Upper lobe of left lung (tissue), 6 donors: Measurements from ENCODE around the gene DCANP1. TPM values are rescaled to one million over a fixed set of nuclear protein-coding genes. Genes with fewer than 3 reads are reported as not detected.
A peak's percentile ranks its signal among the peaks of the same experiment; 100 is the strongest.

Experiments used
- ATAC-seq, 2 donors: fragments of 200-7000 bp; cut with Tn5 transposase; one replicate each; pipeline ENCODE4 v1.9.1; 2022; ENCODE audit warnings: mild to moderate bottlenecking in 2 of 2, moderate library complexity in 2 of 2; ENCODE audit not compliant: low FRiP score in 2 of 2
- DNase-seq, 2 donors: peaks; one replicate each; pipeline ENCODE4 v3.0.0-alpha.2; 2019 to 2020
- H3K27ac ChIP-seq, 4 donors: fragments of 200-600 bp; sonication (generic); one replicate each; pipeline ENCODE4 v1.5.1; 2016 to 2019
- H3K27me3 ChIP-seq, 4 donors: fragments of 200-600 bp; sonication (generic); one replicate each; pipeline ENCODE4 v1.5.1; 2017 to 2019
- H3K36me3 ChIP-seq, 4 donors: fragments of 200-600 bp; sonication (generic); one replicate each; pipeline ENCODE4 v1.5.1; 2016 to 2019
- H3K4me1 ChIP-seq, 4 donors: fragments of 200-600 bp; sonication (generic); one replicate each; pipeline ENCODE4 v1.5.1; 2018 to 2019
- H3K4me3 ChIP-seq, 4 donors: fragments of 200-600 bp; sonication (generic); one replicate each; pipeline ENCODE4 v1.5.1; 2017 to 2019; ENCODE audit warnings: mild to moderate bottlenecking in 2 of 4, moderate library complexity in 1 of 4
- H3K9me3 ChIP-seq, 4 donors: fragments of 200-600 bp; sonication (generic); one replicate each; pipeline ENCODE4 v1.5.1; 2018 to 2019
- CTCF ChIP-seq, 6 experiments: fragments of 450-650 bp in 4 of 6; fragments of 200-600 bp in 2 of 6; sonication (generic) in 2 of 6; IDR thresholded peaks; one replicate each; pipeline ENCODE4 v1.5.1; 2016 to 2019; ENCODE audit warnings: antibody characterized with exemption in 6 of 6
- EP300 ChIP-seq, 4 donors: sonication (generic); formaldehyde crosslinking; IDR thresholded peaks; one replicate each; pipeline ENCODE4 v1.5.1; 2017; ENCODE audit warnings: antibody characterized with exemption in 4 of 4, control low read depth in 2 of 4
- POLR2A ChIP-seq, 4 donors: fragments of 450-650 bp; IDR thresholded peaks; one replicate each; pipeline ENCODE4 v1.5.1; 2016 to 2017; ENCODE audit warnings: antibody characterized with exemption in 4 of 4, mild to moderate bottlenecking in 2 of 4
- POLR2AphosphoS5 ChIP-seq, 2 donors: sonication (generic); formaldehyde crosslinking; IDR thresholded peaks; one replicate each; pipeline ENCODE4 v1.5.1; 2017; ENCODE audit warnings: antibody characterized with exemption in 2 of 2
- WGBS, 2 donors: methylation state at CpG; one replicate each; pipeline ENCODE4 v1.1.5; 2017 to 2018; 5-methylcytosine and 5-hydroxymethylcytosine counted together
- total RNA-seq, 6 donors: library from RNA; depleted of rRNA in 4 of 6; stranded (reverse); fragments of >200 nt in 4 of 6; gene quantifications; one replicate each; pipeline versions ENCODE4 v1.1.0 to v1.2.1, GENCODE V29; 2016 to 2021
- donor health status: DM: no; HTN: no; CAD: no; lungs with moderate emphysema.
- donor health status: DM: no; HTN: yes; CAD: no; lungs with severe emphysema.

DCANP1 gene
- total RNA-seq, 6 donors from 2014 or later = 0.11 to 1.0 (median 0.27) TPM; not detected in 2

- WGBS, 2 donors = 49 to 53% methylated on average over 2 to 5 of the region's 5 CpGs
- no peak for TF ChIP-seq CTCF (IDR thresholded peaks at IDR 0.05)
- no peak for TF ChIP-seq EP300 (IDR thresholded peaks at IDR 0.05)
- no peak for TF ChIP-seq POLR2A (IDR thresholded peaks at IDR 0.05)
- TF ChIP-seq POLR2AphosphoS5 (IDR thresholded peaks at IDR 0.05) = no peak
- Histone ChIP-seq H3K9me3 (no peaks in the 10 kb centered on the region), H3K4me3 (no peak overlapping the region), H3K36me3 (no peaks in the 10 kb centered on the region), H3K27ac (no peak overlapping the region), H3K27me3 (peaks cover 0 to 19% (median 11%) of the 10 kb centered on the region in 4 donors), H3K4me1 (peaks cover 12 to 21% (median 17%) of the 10 kb centered on the region in 4 donors)
- peak in 1 of 2 donors; percentile 52 for DNase-seq
- no peak for ATAC-seq
Observed at GRCh38 chr5:135484674-135485086, 37.5 kb upstream of the DCANP1 start.

- no peak for DNase-seq
- no peak for TF ChIP-seq EP300 (IDR thresholded peaks at IDR 0.05)
- no peak for TF ChIP-seq CTCF (IDR thresholded peaks at IDR 0.05)
- no peak for TF ChIP-seq POLR2A (IDR thresholded peaks at IDR 0.05)
- TF ChIP-seq POLR2AphosphoS5 (IDR thresholded peaks at IDR 0.05) = no peak
- peaks cover 0 to 7% (median 3%) of the 10 kb centered on the region in 4 donors for H3K4me1 ChIP-seq
- ATAC-seq = no peak
- H3K36me3 ChIP-seq = no peaks in the 10 kb centered on the region
- no peak overlapping the region for H3K4me3 ChIP-seq
- peaks cover 0 to 6% (median 1%) of the 10 kb centered on the region in 4 donors for H3K27me3 ChIP-seq
- no peaks in the 10 kb centered on the region for H3K9me3 ChIP-seq
- no peak overlapping the region for H3K27ac ChIP-seq
- 68 to 75% methylated on average over 1 of the region's 1 CpG for WGBS, 2 donors
Observed at GRCh38 chr5:135483254-135483653, 36.1 kb upstream of the DCANP1 start.

GRCh38 chr5:135482381-135482933 is 35.3 kb upstream of the DCANP1 start:
- no peaks in the 10 kb centered on the region for H3K9me3 ChIP-seq
- no peak overlapping the region for H3K27ac ChIP-seq
- 58 to 63% methylated on average over 9 of the region's 9 CpGs for WGBS, 2 donors
- TF ChIP-seq CTCF (IDR thresholded peaks at IDR 0.05) (no peak), POLR2A (IDR thresholded peaks at IDR 0.05) (no peak), POLR2AphosphoS5 (IDR thresholded peaks at IDR 0.05) (no peak)
- peaks cover 0 to 4% (median 0%) of the 10 kb centered on the region in 4 donors for H3K4me1 ChIP-seq
- DNase-seq = no peak
- no peak for ATAC-seq
- H3K4me3 ChIP-seq = no peak overlapping the region
- no peaks in the 10 kb centered on the region for H3K36me3 ChIP-seq
- peaks cover 0 to 3% (median 0%) of the 10 kb centered on the region in 4 donors for H3K27me3 ChIP-seq

GRCh38 chr5:135481909-135482311 is 34.8 kb upstream of the DCANP1 start:
- TF ChIP-seq POLR2AphosphoS5 (IDR thresholded peaks at IDR 0.05) = no peak
- no peak for TF ChIP-seq CTCF (IDR thresholded peaks at IDR 0.05)
- no peak for TF ChIP-seq POLR2A (IDR thresholded peaks at IDR 0.05)
- Histone ChIP-seq H3K27me3 (peaks cover 0 to 3% (median 0%) of the 10 kb centered on the region in 4 donors), H3K9me3 (no peaks in the 10 kb centered on the region), H3K27ac (no peak overlapping the region), H3K36me3 (no peaks in the 10 kb centered on the region), H3K4me1 (peaks cover 0 to 4% (median 0%) of the 10 kb centered on the region in 4 donors), H3K4me3 (no peak overlapping the region)
- 89 to 91% methylated on average over 4 of the region's 4 CpGs for WGBS, 2 donors
- DNase-seq (no peak), ATAC-seq (no peak)

GRCh38 chr5:135481387-135481786 is 34.2 kb upstream of the DCANP1 start:
- H3K4me3 ChIP-seq = no peak overlapping the region
- no peak overlapping the region for H3K27ac ChIP-seq
- 31 to 47% methylated on average over 5 of the region's 5 CpGs for WGBS, 2 donors
- peaks cover 0 to 3% (median 0%) of the 10 kb centered on the region in 4 donors for H3K27me3 ChIP-seq
- DNase-seq = no peak
- no peaks in the 10 kb centered on the region for H3K4me1 ChIP-seq
- no peak for TF ChIP-seq POLR2A (IDR thresholded peaks at IDR 0.05)
- TF ChIP-seq EP300 (IDR thresholded peaks at IDR 0.05) = no peak
- TF ChIP-seq POLR2AphosphoS5 (IDR thresholded peaks at IDR 0.05) = no peak
- no peak for TF ChIP-seq CTCF (IDR thresholded peaks at IDR 0.05)
- no peaks in the 10 kb centered on the region for H3K9me3 ChIP-seq
- ATAC-seq = peak in 1 of 2 donors; percentile 58
- H3K36me3 ChIP-seq = no peaks in the 10 kb centered on the region
